SK-N-SH (cell line): ENCODE results near the gene ADRA2B.
"Not testable (repeated sequence)": the region's sequence is repeated elsewhere in the genome, so short reads cannot be mapped to it uniquely, and the experiment has no call there.

Experiments used
- CHD2 ChIP-seq: fragments of 150-350 bp; IDR thresholded peaks from 2 replicates; pipeline ENCODE4 v1.6.1; 2018; ENCODE audit warnings: low read length; ENCODE audit not compliant: partially characterized antibody
- CTCF ChIP-seq: fragments of 200-600 bp; sonication (generic); IDR thresholded peaks from 2 replicates; pipeline ENCODE4 v1.6.1; 2017; ENCODE audit warnings: antibody characterized with exemption, mild to moderate bottlenecking, moderate library complexity
- MAX ChIP-seq: IDR thresholded peaks from 2 replicates; pipeline ENCODE4 v1.4.0; 2012; ENCODE audit warnings: low read depth
- MEF2A ChIP-seq: IDR thresholded peaks from 2 replicates; pipeline ENCODE4 v1.4.0; 2012; ENCODE audit warnings: low read depth, borderline replicate concordance
- RXRA ChIP-seq: IDR thresholded peaks from 2 replicates; pipeline ENCODE4 v1.4.0; 2012; ENCODE audit warnings: low read depth, mild to moderate bottlenecking, borderline replicate concordance
- SIN3A ChIP-seq: IDR thresholded peaks from 2 replicates; pipeline ENCODE4 v1.6.1; 2012; ENCODE audit warnings: low read depth, mild to moderate bottlenecking, low read length, moderate library complexity, borderline replicate concordance
- SMC3 ChIP-seq: IDR thresholded peaks from 2 replicates; pipeline ENCODE4 v1.6.1; 2012; ENCODE audit warnings: low read depth, low read length, improper control_type of control experiment
- USF2 ChIP-seq: fragments of 150-350 bp; IDR thresholded peaks from 2 replicates; pipeline ENCODE4 v1.6.1; 2017; ENCODE audit warnings: antibody characterized with exemption, low read length, low read depth, borderline replicate concordance

DNA sequence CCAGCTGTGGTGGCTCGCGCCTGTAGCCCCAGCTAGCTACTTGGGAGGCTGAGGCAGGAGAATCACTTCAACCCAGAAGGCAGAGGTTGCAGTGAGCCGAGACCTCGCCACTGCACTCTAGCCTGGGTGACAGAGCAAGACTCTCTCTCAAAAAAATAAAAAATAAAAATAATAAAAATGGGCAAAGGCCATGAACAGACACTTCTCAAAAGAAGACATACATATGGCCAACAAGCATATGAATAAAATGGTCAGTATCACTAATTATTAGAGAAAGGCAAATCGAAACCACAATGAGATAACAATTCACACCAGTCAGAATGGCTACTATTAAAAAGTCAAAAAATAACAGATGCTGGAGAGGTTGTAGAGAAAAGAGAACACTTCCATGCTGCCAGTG is 44.0 kb upstream of the ADRA2B start:
- not testable (repeated sequence) for TF ChIP-seq CHD2, SMC3, CTCF, MEF2A, USF2, SIN3A, MAX, RXRA
